Activated CD4-positive, alpha-beta T cell treated with anti-CD3 and anti-CD28 coated beads for 36 hours (primary cell): ENCODE results near the gene NEAT1. TPM values are rescaled to one million over a fixed set of nuclear protein-coding genes. Genes with fewer than 3 reads are reported as not detected.

Experiments used
- ATAC-seq: fragments of 200-7000 bp; cut with Tn5 transposase; one replicate; pipeline ENCODE4 v1.10.0; 2021; ENCODE audit warnings: mild to moderate bottlenecking, moderate library complexity
- CTCF ChIA-PET: fragments of 350-600 bp; sonication (Branson Sonifier 250); formaldehyde crosslinking; loops from one replicate; lab custom pipeline; 2021; ENCODE audit warnings: antibody characterized with exemption; lab: Charles Lee
- POLR2A ChIA-PET: fragments of 350-600 bp; sonication (Branson Sonifier 250); formaldehyde crosslinking; loops from one replicate; lab custom pipeline; 2021; ENCODE audit warnings: antibody characterized with exemption, inconsistent platforms; lab: Charles Lee
- DNase-seq: peaks from one replicate; pipeline ENCODE4 v3.0.0-alpha.2; 2020
- H3K27ac Mint-ChIP-seq: one replicate; pipeline ENCODE4 v1.8.0; 2021; ENCODE audit warnings: mixed read lengths
- H3K27me3 Mint-ChIP-seq: one replicate; pipeline ENCODE4 v1.8.0; 2021; ENCODE audit warnings: mixed read lengths
- H3K36me3 Mint-ChIP-seq: one replicate; pipeline ENCODE4 v1.8.0; 2021; ENCODE audit warnings: low read depth, mixed read lengths
- H3K4me1 Mint-ChIP-seq: one replicate; pipeline ENCODE4 v1.8.0; 2021; ENCODE audit warnings: mixed read lengths
- H3K4me3 Mint-ChIP-seq: one replicate; pipeline ENCODE4 v1.8.0; 2021; ENCODE audit warnings: mild to moderate bottlenecking, moderate library complexity, mixed read lengths
- H3K9me3 Mint-ChIP-seq: one replicate; pipeline ENCODE4 v1.8.0; 2021; ENCODE audit warnings: low read depth, mixed read lengths
- intact Hi-C, 2 experiments: fragments of 100-400 bp; cut with DNase I in 1 of 2; cut with micrococcal nuclease in 1 of 2; formaldehyde crosslinking; loops; one replicate each; pipeline versions ENCODE4 v1.14.2 to v1.15.1; 2022 to 2024; cut with DNase I, micrococcal nuclease
- total RNA-seq, 2 experiments: library from RNA; stranded (reverse); gene quantifications; one replicate each; pipeline ENCODE4 v1.2.3, GENCODE V29; 2021

NEAT1 gene
- total RNA-seq, 2 experiments from 2014 or later = 435 to 569 TPM

DNA sequence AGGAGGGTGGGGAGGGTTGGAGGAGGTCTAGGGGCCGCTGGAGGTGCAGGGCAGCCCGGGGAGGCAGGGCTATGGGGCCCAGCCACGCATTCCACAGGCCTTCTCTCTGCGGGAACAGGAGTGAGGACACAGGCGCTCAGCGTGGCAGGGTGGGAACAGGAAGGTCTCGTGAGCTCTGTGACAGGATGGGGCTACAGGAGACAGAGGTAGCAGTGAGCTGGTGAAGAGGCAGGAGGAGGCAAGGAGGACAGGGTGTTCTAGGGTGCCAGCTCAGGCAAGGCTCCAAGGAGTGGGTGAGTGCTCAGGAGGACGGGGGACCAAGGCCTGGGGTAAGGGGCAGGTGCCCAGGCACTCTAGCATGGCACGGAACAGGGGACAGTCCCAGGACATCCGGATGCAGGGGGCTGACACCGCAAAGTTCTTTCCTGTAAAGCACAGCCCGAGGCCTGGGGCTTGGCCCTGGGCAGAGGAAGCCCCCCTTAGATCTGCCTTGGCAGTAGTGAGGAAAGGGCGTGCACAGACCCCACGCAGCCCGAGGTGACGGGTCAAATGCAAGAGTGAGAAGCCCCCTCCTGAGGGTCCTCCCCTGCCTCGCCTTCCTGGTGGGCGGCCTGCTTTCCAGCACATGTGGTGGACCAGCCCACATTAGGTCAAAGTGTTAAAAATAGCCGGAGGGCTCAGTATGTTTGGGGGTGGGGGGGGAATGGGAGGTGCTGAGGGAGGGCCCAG lies 4.7 kb upstream of the NEAT1 start:
- H3K36me3 Mint-ChIP-seq = peaks cover 13% of the 10 kb centered on the region
- H3K4me1 Mint-ChIP-seq = peaks cover 33% of the 10 kb centered on the region
- peaks cover 4% of the 10 kb centered on the region for H3K27me3 Mint-ChIP-seq
- H3K4me3 Mint-ChIP-seq = peak overlapping the region; percentile 100
- ATAC-seq (no peak), DNase-seq (peak; percentile 66)
- ChIA-PET POLR2A (interaction anchor here (0.5 to 18.5 kb wide), 7 partner anchors 8 to 80 kb away, joined by 3 to 1637 read pairs (median 10); partner anchors contain the start of gene MALAT1), CTCF (interaction anchor here (0.8 to 12.0 kb wide), 15 partner anchors 23 to 170 kb away, joined by 3 to 209 read pairs (median 4); partner anchors contain the start of genes FAM89B, FRMD8 and MALAT1)
- peak overlapping the region; percentile 92 for H3K27ac Mint-ChIP-seq
- intact Hi-C loops = loop anchor here (1.0 to 10.0 kb wide), 3 partner anchors 36 to 441 kb away; partner anchors contain the start of genes CFL1 (in 1 of the 2) and SLC25A45 (in 1 of the 2)
- no peaks in the 10 kb centered on the region for H3K9me3 Mint-ChIP-seq

DNA sequence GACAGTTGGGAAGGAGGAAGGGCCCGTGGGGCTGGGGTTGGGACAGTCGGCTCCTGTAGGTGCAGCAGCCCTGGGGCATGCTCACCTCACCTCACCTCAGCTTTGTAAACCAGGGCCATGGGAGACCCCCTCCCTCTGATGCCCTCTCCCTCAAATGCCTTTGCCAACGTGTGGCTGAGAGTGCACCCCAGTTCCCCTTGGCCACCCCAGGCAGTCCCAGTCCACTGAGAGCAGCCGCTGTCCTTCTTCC lies 4.2 kb upstream of the NEAT1 start:
- POLR2A ChIA-PET = interaction anchor here (1.0 to 18.5 kb wide), 5 partner anchors 12 to 80 kb away, joined by 3 to 1637 read pairs (median 10); partner anchors contain the start of gene MALAT1
- H3K36me3 Mint-ChIP-seq = peaks cover 18% of the 10 kb centered on the region

DNA sequence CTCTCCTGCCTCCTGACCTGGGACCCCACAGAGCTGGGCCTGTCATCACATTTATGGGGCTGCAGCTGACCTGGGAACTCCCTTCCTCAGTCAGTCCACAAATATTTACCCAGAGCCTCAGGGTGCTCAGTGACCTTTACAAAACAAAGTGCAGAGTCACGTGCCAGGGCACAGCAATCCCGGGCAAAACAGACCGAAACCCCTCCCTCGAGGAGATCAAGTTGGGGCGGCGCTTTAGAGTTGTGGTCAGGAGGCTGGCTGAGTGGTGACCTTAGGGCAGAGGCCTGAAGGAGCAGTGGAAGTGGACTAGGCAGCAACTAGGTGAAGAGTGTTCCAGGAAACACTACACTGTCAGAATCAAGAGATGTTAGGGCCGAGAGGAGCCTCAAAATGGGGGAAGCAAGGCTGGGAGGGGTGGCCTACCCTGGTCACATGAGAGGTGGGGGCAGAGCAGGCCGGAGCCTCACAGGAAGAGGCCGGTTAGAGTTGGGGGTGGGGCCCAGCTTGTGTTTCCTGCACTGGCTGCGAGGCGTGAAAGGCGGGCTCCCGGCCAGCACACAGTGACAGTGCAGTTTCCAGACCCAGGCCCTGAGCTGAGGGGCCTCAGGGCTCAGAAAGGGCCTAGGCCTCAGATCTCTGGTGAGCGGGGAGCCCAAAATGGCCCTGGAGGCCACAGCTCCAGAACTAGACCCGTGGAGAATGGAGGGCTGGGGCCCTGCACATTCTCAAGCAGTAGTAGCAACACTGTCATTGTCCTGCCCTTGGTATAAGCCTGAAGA lies 3.7 kb upstream of the NEAT1 start:
- Mint-ChIP-seq H3K4me3 (peak overlapping the region; percentile 100), H3K27ac (peak overlapping the region; percentile 99), H3K4me1 (peaks cover 34% of the 10 kb centered on the region), H3K9me3 (no peaks in the 10 kb centered on the region), H3K36me3 (peaks cover 23% of the 10 kb centered on the region), H3K27me3 (peaks cover 6% of the 10 kb centered on the region)
- CTCF ChIA-PET = interaction anchor here (0.5 to 12.0 kb wide), 12 partner anchors 13 to 557 kb away, joined by 3 to 209 read pairs (median 5); partner anchors contain the start of genes DPF2, FRMD8 and MALAT1
- peak; percentile 48 for ATAC-seq
- POLR2A ChIA-PET = interaction anchor here (0.6 to 18.5 kb wide), 13 partner anchors 8 to 157 kb away, joined by 3 to 1637 read pairs (median 4); partner anchors contain the start of genes DPF2, MALAT1, POLA2 and ZNRD2
- intact Hi-C loops = loop anchor here (1.0 to 10.0 kb wide), 3 partner anchors 37 to 440 kb away; partner anchors contain the start of genes CFL1 (in 1 of the 2) and SLC25A45 (in 1 of the 2)
- peak; percentile 97 for DNase-seq

More for the DNA sequence above, 4.2 kb upstream of the NEAT1 start:
- CTCF ChIA-PET = interaction anchor here (2.4 to 12.0 kb wide), 5 partner anchors 23 to 89 kb away, joined by 8 to 209 read pairs (median 27); partner anchors contain the start of genes FRMD8 and MALAT1
- H3K9me3 Mint-ChIP-seq = no peaks in the 10 kb centered on the region
- DNase-seq (no peak), ATAC-seq (no peak)
- peak overlapping the region; percentile 99 for H3K27ac Mint-ChIP-seq
- H3K27me3 Mint-ChIP-seq = peaks cover 6% of the 10 kb centered on the region
- H3K4me1 Mint-ChIP-seq = peaks cover 34% of the 10 kb centered on the region
- intact Hi-C loops = loop anchor here (1.0 to 10.0 kb wide), 3 partner anchors 36 to 440 kb away; partner anchors contain the start of genes CFL1 (in 1 of the 2) and SLC25A45 (in 1 of the 2)
- H3K4me3 Mint-ChIP-seq = peak overlapping the region; percentile 100

DNA sequence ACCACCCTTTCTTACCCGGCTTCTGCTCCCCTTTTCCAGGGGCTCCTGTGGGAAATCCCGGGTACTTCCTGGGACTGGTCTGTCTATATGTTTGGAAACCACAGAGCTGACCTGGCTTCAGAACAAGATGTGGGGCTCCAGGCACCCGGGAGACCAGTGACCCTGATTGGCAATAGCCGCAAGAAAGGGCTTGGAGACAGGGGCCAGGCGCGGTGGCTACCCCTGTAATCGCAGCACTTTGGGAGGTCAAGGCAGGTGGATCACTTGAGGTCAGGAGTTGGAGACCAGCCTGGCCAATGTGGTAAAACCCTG lies 3.2 kb upstream of the NEAT1 start:
- H3K27ac Mint-ChIP-seq = peak overlapping the region; percentile 99
- peaks cover 36% of the 10 kb centered on the region for H3K4me1 Mint-ChIP-seq
- intact Hi-C loops = loop anchor here (2.0 to 10.0 kb wide), 2 partner anchors 55 to 439 kb away; partner anchors contain the start of gene CFL1 (in 1 of the 2)
- H3K9me3 Mint-ChIP-seq = no peaks in the 10 kb centered on the region
- H3K4me3 Mint-ChIP-seq = peak overlapping the region; percentile 100
- CTCF ChIA-PET = interaction anchor here (0.5 to 12.0 kb wide), 16 partner anchors 14 to 558 kb away, joined by 3 to 209 read pairs (median 4); partner anchors contain the start of genes DPF2, MALAT1 and SLC25A45
- POLR2A ChIA-PET = interaction anchor here (1.0 to 18.5 kb wide), 9 partner anchors 9 to 158 kb away, joined by 3 to 1637 read pairs (median 7); partner anchors contain the start of genes MALAT1, POLA2 and ZNRD2
- peaks cover 6% of the 10 kb centered on the region for H3K27me3 Mint-ChIP-seq
- no peak for DNase-seq
- peaks cover 28% of the 10 kb centered on the region for H3K36me3 Mint-ChIP-seq
- ATAC-seq = no peak

DNA sequence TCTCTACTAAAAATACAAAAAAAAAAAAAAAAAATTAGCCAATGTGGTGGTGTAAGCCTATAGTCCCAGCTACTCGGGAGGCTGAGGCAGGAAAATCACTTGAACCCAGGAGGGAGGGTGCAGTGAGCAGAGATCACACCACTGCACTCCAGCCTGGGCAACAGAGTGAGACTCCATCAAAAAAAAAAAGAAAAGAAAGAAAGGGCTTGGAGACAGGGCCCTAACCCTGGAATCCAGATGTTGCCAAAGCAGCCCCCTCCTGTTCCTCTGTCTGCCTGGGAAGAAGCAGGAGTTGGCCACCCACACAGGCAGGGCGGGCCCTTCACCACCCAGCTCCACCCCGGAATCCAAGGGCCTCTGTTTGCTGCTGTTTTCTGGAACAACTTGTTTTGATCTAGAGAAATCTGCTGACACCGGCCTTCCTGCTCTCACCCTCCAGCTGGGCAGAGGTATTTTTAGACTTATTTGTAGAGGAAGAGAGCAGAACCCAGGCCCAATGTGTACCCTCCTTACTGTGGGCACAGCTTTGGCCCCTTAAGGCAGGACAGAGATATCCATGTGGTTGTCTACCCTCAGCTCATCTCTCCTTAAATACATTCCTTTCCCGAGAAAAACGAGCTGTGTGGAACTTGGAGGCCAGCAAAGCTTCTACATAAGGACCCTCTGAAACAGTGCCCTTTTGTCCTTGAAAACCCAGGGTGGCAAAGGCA lies 2.7 kb upstream of the NEAT1 start:
- Mint-ChIP-seq H3K4me3 (peak overlapping the region; percentile 100), H3K27ac (peak overlapping the region; percentile 99), H3K27me3 (peaks cover 6% of the 10 kb centered on the region), H3K36me3 (peaks cover 34% of the 10 kb centered on the region), H3K4me1 (peaks cover 37% of the 10 kb centered on the region), H3K9me3 (no peaks in the 10 kb centered on the region)
- peak; percentile 80 for DNase-seq
- intact Hi-C loops = loop anchor here (2.0 to 10.0 kb wide), 6 partner anchors 55 to 641 kb away; partner anchors contain the start of genes CCDC85B (in 1 of the 2), CFL1 (in 1 of the 2), RELA (in 1 of the 2) and SF1 (in 1 of the 2)
- ATAC-seq = no peak
- CTCF ChIA-PET = interaction anchor here (0.5 to 12.0 kb wide), 21 partner anchors 9 to 558 kb away, joined by 3 to 209 read pairs (median 4); partner anchors contain the start of genes DPF2, MALAT1 and SLC25A45
- POLR2A ChIA-PET = interaction anchor here (0.6 to 18.5 kb wide), 12 partner anchors 27 to 1739 kb away, joined by 3 to 1637 read pairs (median 6); partner anchors contain the start of genes MALAT1, POLA2, RTN3 and SLC25A45

DNA sequence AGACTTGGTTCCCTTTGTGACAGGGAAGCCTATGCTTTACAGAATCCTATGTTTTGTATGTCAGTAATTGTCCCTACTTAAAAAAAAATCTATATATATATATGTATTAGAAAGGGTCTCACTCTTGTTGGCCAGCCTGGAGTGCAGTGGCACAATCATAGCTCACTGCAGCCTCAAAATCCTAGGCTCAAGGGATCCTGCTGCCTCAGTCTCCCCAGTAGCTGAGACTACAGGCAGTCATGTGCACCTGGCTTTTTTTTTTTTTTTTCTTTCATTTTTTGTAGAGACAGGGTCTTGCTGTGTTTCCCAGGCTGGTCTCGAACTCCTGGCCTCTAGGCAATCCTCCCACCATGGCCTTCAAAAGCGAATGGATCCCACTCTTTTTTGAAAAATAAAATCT lies 2.1 kb upstream of the NEAT1 start:
- H3K9me3 Mint-ChIP-seq = no peaks in the 10 kb centered on the region
- intact Hi-C loops = loop anchor here in 1 of 2 experiments (2.0 to 10.0 kb wide), 4 partner anchors 242 to 642 kb away; partner anchors contain the start of genes CCDC85B, RELA and SF1
- CTCF ChIA-PET = interaction anchor here (0.6 to 12.0 kb wide), 12 partner anchors 9 to 168 kb away, joined by 3 to 209 read pairs (median 4); partner anchors contain the start of genes MALAT1 and SLC25A45
- H3K27me3 Mint-ChIP-seq = peaks cover 6% of the 10 kb centered on the region
- peaks cover 40% of the 10 kb centered on the region for H3K4me1 Mint-ChIP-seq
- H3K4me3 Mint-ChIP-seq = peak overlapping the region; percentile 100
- DNase-seq (no peak), ATAC-seq (no peak)
- peaks cover 39% of the 10 kb centered on the region for H3K36me3 Mint-ChIP-seq
- POLR2A ChIA-PET = interaction anchor here (0.6 to 18.5 kb wide), 11 partner anchors 33 to 1739 kb away, joined by 3 to 1637 read pairs (median 7); partner anchors contain the start of genes MALAT1, POLA2, RTN3 and SLC25A45
- H3K27ac Mint-ChIP-seq = peak overlapping the region; percentile 99

DNA sequence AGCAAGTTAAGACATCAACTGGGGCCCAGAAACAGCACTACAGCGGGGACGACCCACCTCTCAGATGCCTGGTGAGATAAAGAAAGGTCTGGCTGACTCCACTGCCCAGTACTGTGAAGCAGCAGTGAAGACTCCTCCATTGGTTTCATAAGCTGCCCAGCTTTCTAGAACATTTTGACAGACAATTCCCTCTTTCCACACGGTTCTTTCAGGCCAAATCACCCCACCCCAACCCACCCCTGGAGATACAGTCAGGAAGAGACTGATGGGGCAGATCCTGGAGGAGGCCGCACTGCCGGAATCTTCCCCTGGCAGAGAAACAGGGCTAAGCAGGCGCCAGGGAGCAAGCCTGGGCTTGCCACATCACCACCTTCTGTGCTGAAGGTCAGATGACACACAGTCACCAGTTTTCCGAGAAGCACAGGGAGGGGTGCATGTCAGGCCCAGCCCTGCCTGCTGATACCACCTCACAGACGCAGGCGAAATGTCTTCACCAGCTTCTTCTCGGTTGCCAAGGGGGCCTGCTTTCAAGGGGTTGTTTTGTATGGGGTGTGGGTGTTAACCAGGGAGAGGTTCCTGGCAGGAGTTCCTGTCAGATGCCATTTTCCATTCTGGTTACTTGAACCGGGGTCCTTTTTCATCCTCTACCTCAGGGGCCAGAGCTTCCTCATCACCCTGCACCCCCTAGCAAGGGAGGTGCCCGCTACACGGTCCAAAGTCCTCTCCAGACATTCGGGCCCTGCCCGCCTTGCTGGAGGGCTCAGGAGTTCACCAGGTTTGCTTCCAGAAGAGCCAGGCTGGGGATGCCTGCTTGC lies 1.4 kb upstream of the NEAT1 start:
- peak; percentile 95 for DNase-seq
- intact Hi-C loops = loop anchor here in 1 of 2 experiments (1.0 to 10.0 kb wide), 7 partner anchors 39 to 642 kb away; partner anchors contain the start of genes CCDC85B, PCNX3, RELA and SF1
- peak; percentile 40 for ATAC-seq
- H3K27ac Mint-ChIP-seq = peak overlapping the region; percentile 99
- H3K36me3 Mint-ChIP-seq = peaks cover 46% of the 10 kb centered on the region
- H3K27me3 Mint-ChIP-seq = peaks cover 6% of the 10 kb centered on the region
- CTCF ChIA-PET = interaction anchor here (0.5 to 12.0 kb wide), 8 partner anchors 8 to 473 kb away, joined by 3 to 209 read pairs (median 4); partner anchors contain the start of genes MALAT1 and SLC25A45
- peaks cover 36% of the 10 kb centered on the region for H3K4me1 Mint-ChIP-seq
- H3K9me3 Mint-ChIP-seq = no peaks in the 10 kb centered on the region
- POLR2A ChIA-PET = interaction anchor here (0.5 to 18.5 kb wide), 21 partner anchors 9 to 915 kb away, joined by 3 to 1637 read pairs (median 4); partner anchors contain the start of genes EHBP1L1, MALAT1, POLA2 and RIN1
- peak overlapping the region; percentile 100 for H3K4me3 Mint-ChIP-seq

DNA sequence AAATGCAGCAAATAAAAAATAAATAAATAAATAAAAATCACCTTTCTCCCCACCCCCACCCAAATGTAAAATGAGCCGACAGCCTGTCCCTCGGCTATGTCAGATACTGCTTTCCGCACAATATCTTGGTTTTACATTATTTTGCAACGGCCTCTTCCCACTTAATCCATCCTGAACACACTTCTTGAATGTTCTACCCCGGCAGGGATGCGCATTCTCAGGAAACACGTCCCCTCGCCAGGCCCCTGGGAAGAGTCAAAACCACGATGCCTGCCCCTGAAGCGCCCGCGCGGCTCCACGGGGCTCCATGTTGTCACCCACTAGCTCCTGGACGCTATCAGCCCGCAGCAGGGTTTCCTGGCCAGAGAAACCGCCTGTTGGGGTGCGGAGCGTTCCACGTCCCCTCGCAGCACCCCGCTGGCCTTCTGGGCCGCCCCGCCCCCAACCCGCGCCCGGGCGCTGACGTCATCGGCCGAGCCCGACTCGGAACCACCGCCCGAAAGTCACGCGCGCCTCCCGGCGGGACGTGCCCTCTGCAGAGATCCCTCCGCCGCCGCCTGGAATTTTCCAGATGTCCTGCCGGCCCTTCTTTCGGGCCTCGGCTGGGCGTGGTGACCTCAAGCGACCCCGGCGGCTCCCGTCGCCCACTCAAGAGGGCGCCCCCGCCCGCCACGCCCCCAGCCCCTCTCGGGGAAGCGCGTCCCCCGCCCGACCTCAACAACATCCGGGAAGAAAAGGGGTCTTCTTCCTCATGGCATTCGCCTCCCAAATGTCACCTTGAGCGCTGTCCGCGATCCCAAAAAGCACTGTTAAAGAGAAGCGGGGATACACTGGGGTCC lies 585 bp upstream of the NEAT1 start:
- Mint-ChIP-seq H3K27ac (peak overlapping the region; percentile 99), H3K36me3 (peaks cover 54% of the 10 kb centered on the region), H3K27me3 (peaks cover 6% of the 10 kb centered on the region), H3K4me3 (peak overlapping the region; percentile 100), H3K9me3 (no peaks in the 10 kb centered on the region), H3K4me1 (peaks cover 35% of the 10 kb centered on the region)
- intact Hi-C loops = loop anchor here (1.0 to 10.0 kb wide), 11 partner anchors 40 to 643 kb away; partner anchors contain the start of genes CCDC85B (in 1 of the 2), PCNX3 (in 1 of the 2), RELA (in 1 of the 2) and SF1 (in 1 of the 2)
- peak; percentile 99 for DNase-seq
- peak; percentile 1 for ATAC-seq
- ChIA-PET POLR2A (interaction anchor here (0.6 to 18.5 kb wide), 22 partner anchors 8 to 1150 kb away, joined by 3 to 1637 read pairs (median 4); partner anchors contain the start of genes EHBP1L1, MALAT1 and SLC25A45), CTCF (interaction anchor here (0.5 to 12.0 kb wide), 8 partner anchors 42 to 472 kb away, joined by 3 to 209 read pairs (median 4); partner anchors contain the start of gene MALAT1)
